Fibroblast of the conjunctiva (primary cell): Measurements from ENCODE around the gene RHOV.

ENCODE experiments used
- DNase-seq: peaks from one replicate; pipeline ENCODE4 v3.0.0-alpha.2; 2010; ENCODE audit warnings: low read depth

Gene RHOV

GRCh38 chr15:40873694-40874561, at the start of gene RHOV:
Gene RHOV, minus strand, starts transcription at chr15:40874234. Its CDS starts 95 bp downstream, at chr15:40874139.
- no peak for DNase-seq

GRCh38 chr15:40923551-40923950, 49.5 kb upstream of the RHOV start:
- no peak for DNase-seq

- DNase-seq, result no peak
Observed at GRCh38 chr15:40922608-40923005, 48.6 kb upstream of the RHOV start.

GRCh38 chr15:40921949-40922607, 48.0 kb upstream of the RHOV start:
- DNase-seq, result no peak

- DNase-seq, result no peak
Observed at GRCh38 chr15:40918799-40919392, 44.9 kb upstream of the RHOV start.

GRCh38 chr15:40918146-40918798, 44.2 kb upstream of the RHOV start:
- DNase-seq, result no peak

GRCh38 chr15:40917585-40917984, 43.6 kb upstream of the RHOV start:
- DNase-seq, result no peak

- DNase-seq, result no peak
Observed at GRCh38 chr15:40915679-40916078, 41.6 kb upstream of the RHOV start.

- no peak for DNase-seq
Observed at GRCh38 chr15:40915116-40915661, 41.2 kb upstream of the RHOV start.

- DNase-seq, result no peak
Observed at GRCh38 chr15:40914486-40914885, 40.5 kb upstream of the RHOV start.

- no peak for DNase-seq
Observed at GRCh38 chr15:40914013-40914412, 40.0 kb upstream of the RHOV start.

GRCh38 chr15:40912478-40912877, 38.4 kb upstream of the RHOV start:
- DNase-seq, result no peak

- no peak for DNase-seq
Observed at GRCh38 chr15:40911693-40912092, 37.7 kb upstream of the RHOV start.

GRCh38 chr15:40911141-40911540, 37.1 kb upstream of the RHOV start:
- DNase-seq, result no peak

- no peak for DNase-seq
Observed at GRCh38 chr15:40909662-40910630, 35.9 kb upstream of the RHOV start.

GRCh38 chr15:40908095-40908494, 34.1 kb upstream of the RHOV start:
- no peak for DNase-seq

- no peak for DNase-seq
Observed at GRCh38 chr15:40906991-40907802, 33.2 kb upstream of the RHOV start.

GRCh38 chr15:40906091-40906990, 32.3 kb upstream of the RHOV start:
- peak; percentile 78 for DNase-seq

- no peak for DNase-seq
Observed at GRCh38 chr15:40904552-40905201, 30.6 kb upstream of the RHOV start.
